ENCODE results near the gene KCNK15.

GRCh38 chr20:44706301-44707017, 39.2 kb upstream of the KCNK15 start:
- no peak for TF ChIP-seq CTCF (IDR thresholded peaks at IDR 0.05)
- TF ChIP-seq POLR2A (IDR thresholded peaks at IDR 0.05) = no peak

All from thyroid gland (tissue), 4 donors.